ENCODE measurements around the gene ADCY2.

- TF ChIP-seq POLR2A (IDR thresholded peaks at IDR 0.05; ENCODE audit: low read length) = no peak
- TF ChIP-seq GATA1 (IDR thresholded peaks at IDR 0.05; ENCODE audit: low read depth, low read length) = no peak
Measured at GRCh38 chr5:7445831-7446230, 49.9 kb downstream of the ADCY2 start.
